CD14-positive monocyte (primary cell): Measurements from ENCODE around the gene OPTC. TPM values are rescaled to one million over a fixed set of nuclear protein-coding genes. Genes with fewer than 3 reads are reported as not detected.

ENCODE experiments used
- DNase-seq, 3 donors: peaks; one replicate each; pipeline ENCODE4 v3.0.0-alpha.2; 2011 to 2022
- H2AFZ ChIP-seq: 2 replicates; pipeline ENCODE4 v1.6.0; 2012; ENCODE audit warnings: mild to moderate bottlenecking, low read depth, low read length, inconsistent platforms; ENCODE audit not compliant: insufficient read depth, poor library complexity, severe bottlenecking
- H3K27ac ChIP-seq, 2 donors: 1 replicate in 1 of 2; 2 replicates in 1 of 2; pipeline ENCODE4 v1.5.1; 2012 to 2013; ENCODE audit warnings: low read length in 2 of 2, control low read depth in 1 of 2, inconsistent platforms in 1 of 2, low read depth in 1 of 2, mild to moderate bottlenecking in 1 of 2
- H3K27me3 ChIP-seq, 2 donors: one replicate each; pipeline versions ENCODE4 v1.6.0 to v1.6.1; 2011 to 2013; ENCODE audit warnings: low read length in 2 of 2; ENCODE audit not compliant: control insufficient read depth in 2 of 2, insufficient read depth in 2 of 2
- H3K36me3 ChIP-seq, 2 donors: replicated peaks in 1 of 2; 1 replicate in 1 of 2; 2 replicates in 1 of 2; pipeline versions ENCODE4 v1.5.1 to v1.6.1; 2012 to 2013; ENCODE audit warnings: low read length in 2 of 2, control low read depth in 1 of 2, inconsistent platforms in 1 of 2, mild to moderate bottlenecking in 1 of 2; ENCODE audit not compliant: insufficient read depth in 2 of 2, control insufficient read depth in 1 of 2
- H3K4me1 ChIP-seq, 2 donors: 1 replicate in 1 of 2; 2 replicates in 1 of 2; pipeline versions ENCODE4 v1.5.1 to v1.6.1; 2012 to 2013; ENCODE audit warnings: low read length in 2 of 2, control low read depth in 1 of 2, inconsistent platforms in 1 of 2, mild to moderate bottlenecking in 1 of 2, moderate library complexity in 1 of 2; ENCODE audit not compliant: insufficient read depth in 2 of 2, control insufficient read depth in 1 of 2
- H3K4me2 ChIP-seq: replicated peaks from 2 replicates; pipeline ENCODE3; 2012; ENCODE audit warnings: low read length, moderate library complexity, mild to moderate bottlenecking; ENCODE audit not compliant: poor library complexity, severe bottlenecking; ENCODE audit errors: extremely low read depth
- H3K4me3 ChIP-seq, 3 experiments: fragments of 200-600 bp in 1 of 3; sonication (generic) in 1 of 3; replicated peaks in 1 of 3; 1 replicate in 2 of 3; 2 replicates in 1 of 3; pipeline ENCODE4 v1.5.1; 2011 to 2013; ENCODE audit warnings: low read length in 3 of 3, mild to moderate bottlenecking in 3 of 3, control low read depth in 2 of 3, low read depth in 2 of 3, inconsistent platforms in 1 of 3, moderate library complexity in 1 of 3
- H3K79me2 ChIP-seq: 2 replicates; pipeline ENCODE4 v1.6.0; 2012; ENCODE audit warnings: mild to moderate bottlenecking, control low read depth, inconsistent platforms, low read length, moderate library complexity; ENCODE audit not compliant: insufficient read depth
- H3K9ac ChIP-seq: 2 replicates; pipeline ENCODE4 v1.6.0; 2017; ENCODE audit warnings: low read length, mild to moderate bottlenecking; ENCODE audit not compliant: insufficient read depth, poor library complexity, severe bottlenecking
- H3K9me3 ChIP-seq, 2 donors: replicated peaks in 1 of 2; 1 replicate in 1 of 2; 2 replicates in 1 of 2; pipeline versions ENCODE4 v1.5.1 to v1.6.1; 2012 to 2013; ENCODE audit warnings: low read length in 2 of 2, control low read depth in 1 of 2; ENCODE audit not compliant: control insufficient read depth in 1 of 2, insufficient read depth in 1 of 2
- H4K20me1 ChIP-seq: 2 replicates; pipeline ENCODE4 v1.6.0; 2012; ENCODE audit warnings: mild to moderate bottlenecking, low read length, control low read depth, moderate library complexity; ENCODE audit not compliant: insufficient read depth
- H3K27ac Mint-ChIP-seq, 7 donors: one replicate each; pipeline ENCODE4 v1.8.0; 2020; ENCODE audit warnings: mild to moderate bottlenecking in 7 of 7, mixed read lengths in 7 of 7, moderate library complexity in 6 of 7, inconsistent platforms in 2 of 7
- H3K27me3 Mint-ChIP-seq, 3 donors: one replicate each; pipeline ENCODE4 v1.8.0; 2021 to 2022; ENCODE audit warnings: low read depth in 3 of 3, mild to moderate bottlenecking in 3 of 3, mixed read lengths in 3 of 3, moderate library complexity in 3 of 3, inconsistent platforms in 1 of 3
- H3K36me3 Mint-ChIP-seq, 2 donors: one replicate each; pipeline ENCODE4 v1.8.0; 2020; ENCODE audit warnings: mixed read lengths in 2 of 2, inconsistent platforms in 1 of 2, mild to moderate bottlenecking in 1 of 2
- H3K4me1 Mint-ChIP-seq: one replicate; pipeline ENCODE4 v1.8.0; 2020; ENCODE audit warnings: mild to moderate bottlenecking, mixed read lengths
- H3K4me3 Mint-ChIP-seq, 2 donors: one replicate each; pipeline ENCODE4 v1.8.0; 2020; ENCODE audit warnings: mild to moderate bottlenecking in 2 of 2, mixed read lengths in 2 of 2, moderate library complexity in 1 of 2
- H3K9me3 Mint-ChIP-seq, 7 donors: one replicate each; pipeline ENCODE4 v1.8.0; 2020 to 2022; ENCODE audit warnings: mixed read lengths in 7 of 7, mild to moderate bottlenecking in 6 of 7, moderate library complexity in 6 of 7, inconsistent platforms in 2 of 7
- WGBS: methylation state at CpG from one replicate; pipeline ENCODE4 v1.1.5; 2013; ENCODE audit warnings: missing lambda C conversion rate; ENCODE audit not compliant: insufficient coverage; 5-methylcytosine and 5-hydroxymethylcytosine counted together
- intact Hi-C, 2 donors: fragments of 100-400 bp; cut with micrococcal nuclease; formaldehyde crosslinking; loops; one replicate each; pipeline versions ENCODE4 v1.15.0 to v1.15.1; 2023
- polyA plus RNA-seq, 3 donors: library from polyadenylated mRNA; depleted of rRNA in 1 of 3; unstranded in 2 of 3; stranded (reverse) in 1 of 3; fragments of 300-500 nt in 2 of 3; fragments of >200 nt in 1 of 3; fragmentation: Illumina TruSeq in 2 of 3; gene quantifications; 1 replicate in 2 of 3; 2 replicates in 1 of 3; pipeline ENCODE4 v1.2.3, GENCODE V29; 2012 to 2021
- TF ChIP-seq, protein P1 (sequence below): fragments of 200-600 bp; IDR thresholded peaks from one replicate; pipeline ENCODE4 v1.8.0; 2022; ENCODE audit warnings: antibody characterized with exemption, mild to moderate bottlenecking

Gene OPTC
- polyA plus RNA-seq, 3 donors: not detected

DNA sequence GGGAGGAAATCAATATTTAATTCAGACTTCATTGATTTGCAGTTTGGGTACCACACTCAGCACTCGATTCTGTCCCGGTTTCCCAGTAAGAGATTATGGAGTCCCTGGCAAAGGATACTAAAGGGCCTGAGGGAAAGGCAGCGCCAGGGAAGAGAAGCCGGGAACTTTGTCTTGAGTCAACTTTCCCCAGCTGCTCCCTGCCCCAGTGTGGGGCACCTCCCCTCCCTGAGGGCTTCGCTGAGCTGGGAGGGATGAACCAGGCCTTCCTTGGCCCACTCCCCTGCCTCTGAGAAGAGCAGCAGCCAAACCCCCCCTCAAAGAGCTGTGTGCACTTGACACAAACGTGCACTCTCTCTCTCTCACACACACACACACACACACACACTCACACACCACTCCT lies 32.6 kb downstream of the OPTC start:
- Histone ChIP-seq H3K79me2 (no peaks in the 10 kb centered on the region), H3K27ac (no peak overlapping the region), H3K9ac (no peak overlapping the region), H3K4me1 (peaks cover 0 to 16% of the 10 kb centered on the region in 2 donors), H3K27me3 (no peaks in the 10 kb centered on the region), H3K4me3 (no peak overlapping the region), H3K4me2 (no peak overlapping the region), H2AFZ (no peak overlapping the region), H4K20me1 (no peaks in the 10 kb centered on the region), H3K9me3 (no peaks in the 10 kb centered on the region), H3K36me3 (no peaks in the 10 kb centered on the region)
- TF ChIP-seq, protein P1, sequence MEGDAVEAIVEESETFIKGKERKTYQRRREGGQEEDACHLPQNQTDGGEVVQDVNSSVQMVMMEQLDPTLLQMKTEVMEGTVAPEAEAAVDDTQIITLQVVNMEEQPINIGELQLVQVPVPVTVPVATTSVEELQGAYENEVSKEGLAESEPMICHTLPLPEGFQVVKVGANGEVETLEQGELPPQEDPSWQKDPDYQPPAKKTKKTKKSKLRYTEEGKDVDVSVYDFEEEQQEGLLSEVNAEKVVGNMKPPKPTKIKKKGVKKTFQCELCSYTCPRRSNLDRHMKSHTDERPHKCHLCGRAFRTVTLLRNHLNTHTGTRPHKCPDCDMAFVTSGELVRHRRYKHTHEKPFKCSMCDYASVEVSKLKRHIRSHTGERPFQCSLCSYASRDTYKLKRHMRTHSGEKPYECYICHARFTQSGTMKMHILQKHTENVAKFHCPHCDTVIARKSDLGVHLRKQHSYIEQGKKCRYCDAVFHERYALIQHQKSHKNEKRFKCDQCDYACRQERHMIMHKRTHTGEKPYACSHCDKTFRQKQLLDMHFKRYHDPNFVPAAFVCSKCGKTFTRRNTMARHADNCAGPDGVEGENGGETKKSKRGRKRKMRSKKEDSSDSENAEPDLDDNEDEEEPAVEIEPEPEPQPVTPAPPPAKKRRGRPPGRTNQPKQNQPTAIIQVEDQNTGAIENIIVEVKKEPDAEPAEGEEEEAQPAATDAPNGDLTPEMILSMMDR: no peak
- H3K36me3 Mint-ChIP-seq: no peaks in the 10 kb centered on the region
- no peak overlapping the region for H3K4me3 Mint-ChIP-seq
- peaks cover under 1 to 6% (median 4%) of the 10 kb centered on the region in 3 donors for H3K27me3 Mint-ChIP-seq
- DNase-seq: no peak
- 79% methylated on average over 5 of the region's 6 CpGs for WGBS
- peaks cover 0 to 3% (median 0%) of the 10 kb centered on the region in 7 donors for H3K9me3 Mint-ChIP-seq
- peaks cover 10% of the 10 kb centered on the region for H3K4me1 Mint-ChIP-seq
- no peak overlapping the region for H3K27ac Mint-ChIP-seq
- intact Hi-C loops: no loop called here

DNA sequence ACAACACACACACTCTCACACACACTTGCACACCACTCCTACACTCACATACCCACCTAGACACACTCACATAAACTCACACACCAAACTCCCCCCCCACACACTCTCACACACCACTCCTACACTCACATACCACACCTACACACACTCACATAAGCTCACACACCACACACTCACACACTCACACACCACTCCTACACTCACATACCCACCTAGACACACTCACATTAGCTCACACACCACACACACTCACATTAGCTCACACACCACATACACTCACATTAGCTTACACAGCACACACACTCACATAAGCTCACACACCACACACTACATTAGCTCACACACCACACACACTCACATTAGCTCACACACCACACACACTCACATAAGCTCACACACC lies 33.1 kb downstream of the OPTC start:
- H3K9me3 Mint-ChIP-seq: peaks cover 0 to 3% (median 0%) of the 10 kb centered on the region in 7 donors
- Histone ChIP-seq H3K4me3 (no peak overlapping the region), H3K27ac (no peak overlapping the region), H4K20me1 (no peaks in the 10 kb centered on the region), H3K9me3 (no peaks in the 10 kb centered on the region), H3K4me1 (peaks cover 0 to 16% of the 10 kb centered on the region in 2 donors), H3K79me2 (no peaks in the 10 kb centered on the region), H3K36me3 (no peaks in the 10 kb centered on the region), H3K9ac (no peak overlapping the region), H3K4me2 (no peak overlapping the region), H3K27me3 (no peaks in the 10 kb centered on the region), H2AFZ (no peak overlapping the region)
- no peak overlapping the region for H3K4me3 Mint-ChIP-seq
- peaks cover 2 to 6% (median 4%) of the 10 kb centered on the region in 3 donors for H3K27me3 Mint-ChIP-seq
- intact Hi-C loops: no loop called here
- H3K27ac Mint-ChIP-seq: no peak overlapping the region
- no peak for DNase-seq
- H3K4me1 Mint-ChIP-seq: peaks cover 10% of the 10 kb centered on the region
- TF ChIP-seq, protein P1: no peak
- no peaks in the 10 kb centered on the region for H3K36me3 Mint-ChIP-seq
